Measurements from ENCODE around the gene PTPRU.
"Not testable (repeated sequence)": the region's sequence is repeated elsewhere in the genome, so short reads cannot be mapped to it uniquely, and the experiment has no call there.

PTPRU gene

DNA sequence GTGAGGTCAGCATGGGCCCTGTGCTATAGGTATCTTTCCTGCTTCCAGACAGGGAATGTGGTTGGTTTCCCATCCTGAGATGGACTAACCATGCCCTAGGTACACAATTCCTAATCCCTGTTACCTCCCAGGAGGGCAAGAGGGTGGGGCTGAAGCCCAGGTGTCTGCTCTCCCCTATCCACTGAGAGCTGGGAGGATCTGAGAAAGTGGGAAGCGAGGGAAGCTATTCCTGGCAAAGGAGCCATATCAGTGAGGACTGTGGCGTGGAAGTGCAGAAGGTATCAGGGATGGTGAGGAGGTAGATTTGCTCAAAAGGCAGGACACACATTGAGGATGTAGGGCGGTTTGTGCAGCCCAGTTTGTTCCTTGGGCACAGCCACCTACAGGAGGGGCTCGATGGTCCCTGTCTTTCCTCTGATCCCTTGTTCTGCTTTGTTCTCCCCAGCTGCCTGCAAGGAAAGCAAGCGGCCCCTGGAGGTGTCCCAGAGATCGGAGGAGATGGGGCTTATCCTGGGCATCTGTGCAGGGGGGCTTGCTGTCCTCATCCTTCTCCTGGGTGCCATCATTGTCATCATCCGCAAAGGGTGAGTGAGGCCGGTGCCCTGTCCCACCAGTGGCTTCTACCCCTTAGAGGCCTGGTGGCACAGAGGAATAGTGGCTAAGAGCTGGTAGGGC is 48.1 kb downstream of the PTPRU start:
- Histone ChIP-seq H3K36me3 (ENCODE audit: insufficient read depth, low read length) (no peaks in the 10 kb centered on the region), H3K4me3 (ENCODE audit: low read depth in 1 of 2, low read length in 2 of 2) (no peak overlapping the region), H3K9ac (ENCODE audit: low read length) (no peak overlapping the region), H3K9me3 (ENCODE audit: low read length) (no peaks in the 10 kb centered on the region), H3K4me1 (ENCODE audit: insufficient read depth, low read length) (no peaks in the 10 kb centered on the region), H3K27ac (ENCODE audit: low read depth, low read length) (no peak overlapping the region), H3K27me3 (ENCODE audit: control insufficient read depth in 1 of 2, insufficient read depth in 2 of 2, low read length in 2 of 2) (no peaks in the 10 kb centered on the region)

DNA sequence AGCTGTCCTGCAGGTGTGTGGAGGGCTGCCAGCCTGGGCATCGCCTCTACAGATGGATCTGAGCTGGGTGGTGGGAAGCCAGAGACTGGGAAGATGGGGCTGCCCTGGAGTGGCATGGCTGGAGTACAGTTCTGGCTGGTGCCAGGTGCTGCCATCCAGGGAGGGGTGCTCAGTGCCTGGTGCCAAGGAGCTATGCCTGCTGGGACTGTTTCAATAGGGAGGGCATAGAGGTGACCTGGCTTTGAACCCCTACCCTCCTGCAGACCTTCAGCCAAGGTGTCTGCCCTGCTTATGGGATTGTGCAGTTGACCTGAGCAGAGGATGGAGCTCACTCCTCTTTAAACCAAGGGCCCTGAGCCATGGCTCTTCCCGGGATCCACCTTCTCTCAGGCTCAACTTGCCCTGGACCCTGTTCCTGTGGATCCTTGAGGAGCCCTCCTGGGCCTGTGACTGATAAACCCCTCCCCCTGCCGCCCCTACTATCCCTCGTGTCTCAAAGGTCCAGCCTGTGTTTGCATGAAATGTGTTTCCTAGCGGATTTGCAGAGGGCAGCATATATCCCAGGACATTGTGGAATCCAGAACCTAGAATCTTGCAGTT is 48.7 kb downstream of the PTPRU start:
- no peaks in the 10 kb centered on the region for H3K9me3 ChIP-seq (ENCODE audit: low read length)
- H3K36me3 ChIP-seq (ENCODE audit: insufficient read depth, low read length): no peaks in the 10 kb centered on the region
- no peak overlapping the region for H3K4me3 ChIP-seq (ENCODE audit: low read depth in 1 of 2, low read length in 2 of 2)
- no peak overlapping the region for H3K27ac ChIP-seq (ENCODE audit: low read depth, low read length)
- H3K4me1 ChIP-seq (ENCODE audit: insufficient read depth, low read length): no peaks in the 10 kb centered on the region
- no peaks in the 10 kb centered on the region for H3K27me3 ChIP-seq (ENCODE audit: control insufficient read depth in 1 of 2, insufficient read depth in 2 of 2, low read length in 2 of 2)
- H3K9ac ChIP-seq (ENCODE audit: low read length): no peak overlapping the region

DNA sequence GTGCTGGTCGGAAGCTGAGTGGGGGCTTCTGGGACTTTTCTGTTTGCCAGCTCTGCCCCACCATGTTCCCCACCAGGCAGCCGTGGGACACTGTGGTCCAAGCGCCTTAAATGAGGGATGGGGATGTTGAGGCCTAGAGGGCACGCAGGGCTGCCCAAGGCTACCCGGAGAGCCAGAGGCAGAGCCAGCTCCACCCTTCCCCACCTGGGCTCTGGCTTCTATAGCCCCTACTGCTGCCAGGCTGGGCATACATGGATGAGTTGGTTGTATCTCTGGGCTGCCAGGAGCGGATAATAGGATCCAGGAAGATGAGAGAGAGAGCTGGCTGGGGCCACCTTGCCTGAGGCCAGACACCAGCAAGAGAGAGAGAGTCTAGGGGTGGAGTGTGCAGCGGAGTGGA is 49.4 kb downstream of the PTPRU start:
- H3K27ac ChIP-seq (ENCODE audit: low read depth, low read length): no peak overlapping the region
- no peaks in the 10 kb centered on the region for H3K9me3 ChIP-seq (ENCODE audit: low read length)
- H3K9ac ChIP-seq (ENCODE audit: low read length): no peak overlapping the region
- H3K27me3 ChIP-seq (ENCODE audit: control insufficient read depth in 1 of 2, insufficient read depth in 2 of 2, low read length in 2 of 2): no peaks in the 10 kb centered on the region
- H3K4me1 ChIP-seq (ENCODE audit: insufficient read depth, low read length): peaks cover 5% of the 10 kb centered on the region
- no peak overlapping the region for H3K4me3 ChIP-seq (ENCODE audit: low read depth in 1 of 2, low read length in 2 of 2)
- H3K36me3 ChIP-seq (ENCODE audit: insufficient read depth, low read length): no peaks in the 10 kb centered on the region

DNA sequence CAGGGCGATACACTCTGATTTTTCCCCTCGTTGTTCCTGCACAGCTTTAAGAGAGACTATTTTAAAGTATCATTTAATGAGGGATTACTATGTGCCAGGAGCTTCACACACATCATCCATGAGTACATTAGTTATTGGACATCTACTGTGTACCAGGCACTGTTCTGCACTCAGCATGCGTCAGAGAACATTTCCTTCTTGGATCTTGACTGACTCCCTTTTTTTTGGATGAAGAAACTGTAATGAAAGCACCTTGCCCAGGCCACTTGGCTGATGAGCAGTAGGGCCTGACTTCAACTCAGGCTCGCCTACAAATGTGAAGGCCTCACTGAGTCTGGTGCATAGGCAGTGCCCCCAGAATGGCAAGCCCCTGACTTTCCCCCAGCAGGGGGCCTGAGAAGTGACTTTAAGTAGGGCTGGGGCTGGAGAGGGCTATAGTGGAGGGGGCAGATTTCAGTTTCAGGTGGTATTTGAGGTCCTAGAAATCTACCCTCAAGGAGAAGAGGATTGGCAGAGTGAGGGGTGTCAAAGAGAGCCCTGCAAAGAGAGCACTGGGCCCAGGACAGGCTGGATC is 50.0 kb downstream of the PTPRU start:
- H3K36me3 ChIP-seq (ENCODE audit: insufficient read depth, low read length): no peaks in the 10 kb centered on the region
- H3K4me3 ChIP-seq (ENCODE audit: low read depth in 1 of 2, low read length in 2 of 2): no peak overlapping the region
- no peaks in the 10 kb centered on the region for H3K9me3 ChIP-seq (ENCODE audit: low read length)
- H3K9ac ChIP-seq (ENCODE audit: low read length): no peak overlapping the region
- H3K4me1 ChIP-seq (ENCODE audit: insufficient read depth, low read length): peaks cover 9% of the 10 kb centered on the region
- H3K27ac ChIP-seq (ENCODE audit: low read depth, low read length): no peak overlapping the region
- H3K27me3 ChIP-seq (ENCODE audit: control insufficient read depth in 1 of 2, insufficient read depth in 2 of 2, low read length in 2 of 2): no peaks in the 10 kb centered on the region

DNA sequence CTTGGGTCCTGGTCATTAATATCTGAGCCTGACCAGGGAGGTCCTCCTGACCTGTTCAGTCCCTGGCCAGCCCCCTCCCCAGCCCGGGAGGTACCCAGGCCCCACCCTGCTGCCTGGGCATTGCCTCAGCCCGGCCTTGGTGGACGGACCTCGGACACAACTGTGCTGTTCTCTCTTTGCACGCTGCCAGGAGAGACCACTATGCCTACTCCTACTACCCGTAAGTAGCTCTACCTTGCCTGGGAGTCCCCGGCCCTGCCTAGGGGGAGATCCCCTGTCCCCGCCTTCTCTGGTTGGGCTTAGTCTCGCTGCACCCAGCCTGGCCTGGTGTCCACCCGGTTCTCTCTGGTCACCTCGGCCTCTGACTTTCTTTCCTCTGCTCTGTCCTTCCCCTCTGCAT is 53.2 kb downstream of the PTPRU start:
- Histone ChIP-seq H3K27me3 (ENCODE audit: control insufficient read depth in 1 of 2, insufficient read depth in 2 of 2, low read length in 2 of 2) (no peaks in the 10 kb centered on the region), H3K4me1 (ENCODE audit: insufficient read depth, low read length) (peaks cover 9% of the 10 kb centered on the region), H3K36me3 (ENCODE audit: insufficient read depth, low read length) (no peaks in the 10 kb centered on the region), H3K27ac (ENCODE audit: low read depth, low read length) (no peak overlapping the region), H3K9me3 (ENCODE audit: low read length) (no peaks in the 10 kb centered on the region), H3K9ac (ENCODE audit: low read length) (no peak overlapping the region), H3K4me3 (ENCODE audit: low read depth in 1 of 2, low read length in 2 of 2) (no peak overlapping the region)

DNA sequence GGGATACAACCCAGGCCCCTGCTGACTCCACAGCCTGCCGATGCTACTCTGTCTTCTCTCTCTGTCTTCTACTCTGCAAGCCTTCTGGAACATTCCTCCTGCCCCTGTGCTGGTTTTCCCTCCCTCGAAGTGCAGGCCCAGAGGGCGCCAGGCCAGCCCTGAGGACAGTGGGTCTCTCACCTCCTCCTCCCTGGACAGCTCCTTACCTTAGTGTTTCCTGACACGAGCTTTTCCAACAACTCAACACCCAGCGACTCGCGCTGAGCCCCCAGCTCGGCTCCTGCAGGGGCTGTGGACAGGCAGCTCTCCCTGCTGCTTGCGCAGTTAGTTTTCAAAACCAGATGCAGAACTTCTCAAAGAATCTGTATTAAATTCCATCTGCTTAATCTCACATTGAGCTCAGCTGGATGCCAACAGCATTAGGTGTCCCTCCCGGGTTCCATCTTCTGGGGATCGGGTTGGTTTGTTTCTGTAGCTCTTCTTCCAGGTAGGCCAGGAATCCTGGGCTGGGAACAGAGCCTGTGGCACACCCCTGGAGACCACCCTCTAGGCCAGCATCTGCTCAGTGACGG is 54.2 kb downstream of the PTPRU start:
- no peak overlapping the region for H3K9ac ChIP-seq (ENCODE audit: low read length)
- no peak overlapping the region for H3K4me3 ChIP-seq (ENCODE audit: low read depth in 1 of 2, low read length in 2 of 2)

DNA sequence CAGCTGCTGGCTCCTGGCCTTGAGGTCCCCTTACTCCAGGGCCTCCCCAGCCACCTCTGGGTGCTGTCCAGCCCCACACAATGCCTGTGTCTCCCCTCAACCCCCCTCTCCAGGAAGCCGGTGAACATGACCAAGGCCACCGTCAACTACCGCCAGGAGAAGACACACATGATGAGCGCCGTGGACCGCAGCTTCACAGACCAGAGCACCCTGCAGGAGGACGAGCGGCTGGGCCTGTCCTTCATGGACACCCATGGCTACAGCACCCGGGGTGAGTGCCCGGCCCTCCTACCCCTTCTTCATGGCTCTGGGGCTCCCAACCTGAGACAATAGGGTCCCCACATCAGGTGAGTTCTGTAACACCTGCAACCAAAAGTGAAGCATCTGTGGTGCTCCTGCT is 55.4 kb downstream of the PTPRU start:
- Histone ChIP-seq H3K36me3 (ENCODE audit: insufficient read depth, low read length) (no peaks in the 10 kb centered on the region), H3K4me1 (ENCODE audit: insufficient read depth, low read length) (peaks cover 9% of the 10 kb centered on the region), H3K27me3 (ENCODE audit: control insufficient read depth in 1 of 2, insufficient read depth in 2 of 2, low read length in 2 of 2) (no peaks in the 10 kb centered on the region), H3K9ac (ENCODE audit: low read length) (no peak overlapping the region), H3K4me3 (ENCODE audit: low read depth in 1 of 2, low read length in 2 of 2) (no peak overlapping the region), H3K27ac (ENCODE audit: low read depth, low read length) (no peak overlapping the region), H3K9me3 (ENCODE audit: low read length) (no peaks in the 10 kb centered on the region)

More for the DNA sequence above, 54.2 kb downstream of the PTPRU start:
- Histone ChIP-seq H3K27ac (ENCODE audit: low read depth, low read length) (no peak overlapping the region), H3K4me1 (ENCODE audit: insufficient read depth, low read length) (peaks cover 9% of the 10 kb centered on the region), H3K9me3 (ENCODE audit: low read length) (no peaks in the 10 kb centered on the region), H3K36me3 (ENCODE audit: insufficient read depth, low read length) (no peaks in the 10 kb centered on the region), H3K27me3 (ENCODE audit: control insufficient read depth in 1 of 2, insufficient read depth in 2 of 2, low read length in 2 of 2) (no peaks in the 10 kb centered on the region)

DNA sequence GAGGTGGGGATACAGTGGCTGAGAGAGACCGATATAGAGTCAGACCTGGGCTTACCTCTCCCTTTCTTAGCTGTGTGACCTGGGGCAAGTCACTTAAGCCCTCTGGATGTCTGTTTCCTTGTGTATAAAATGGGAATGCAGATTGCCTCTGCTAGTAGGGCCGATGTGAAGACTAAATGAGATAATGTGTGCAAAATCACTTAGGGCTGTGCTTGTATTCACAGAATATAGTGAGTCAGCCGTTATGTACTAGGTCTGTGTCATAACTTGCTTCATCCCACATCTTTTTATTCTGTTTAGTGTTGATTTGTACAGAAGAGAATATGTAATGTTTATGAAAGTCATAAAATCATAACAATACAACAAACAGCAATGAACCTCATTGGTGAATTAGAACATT is 56.0 kb downstream of the PTPRU start:
- no peaks in the 10 kb centered on the region for H3K27me3 ChIP-seq (ENCODE audit: control insufficient read depth in 1 of 2, insufficient read depth in 2 of 2, low read length in 2 of 2)
- H3K4me3 ChIP-seq (ENCODE audit: low read depth in 1 of 2, low read length in 2 of 2): no peak overlapping the region
- H3K27ac ChIP-seq (ENCODE audit: low read depth, low read length): no peak overlapping the region
- no peak overlapping the region for H3K9ac ChIP-seq (ENCODE audit: low read length)
- no peaks in the 10 kb centered on the region for H3K36me3 ChIP-seq (ENCODE audit: insufficient read depth, low read length)
- H3K9me3 ChIP-seq (ENCODE audit: low read length): no peaks in the 10 kb centered on the region
- peaks cover 9% of the 10 kb centered on the region for H3K4me1 ChIP-seq (ENCODE audit: insufficient read depth, low read length)

DNA sequence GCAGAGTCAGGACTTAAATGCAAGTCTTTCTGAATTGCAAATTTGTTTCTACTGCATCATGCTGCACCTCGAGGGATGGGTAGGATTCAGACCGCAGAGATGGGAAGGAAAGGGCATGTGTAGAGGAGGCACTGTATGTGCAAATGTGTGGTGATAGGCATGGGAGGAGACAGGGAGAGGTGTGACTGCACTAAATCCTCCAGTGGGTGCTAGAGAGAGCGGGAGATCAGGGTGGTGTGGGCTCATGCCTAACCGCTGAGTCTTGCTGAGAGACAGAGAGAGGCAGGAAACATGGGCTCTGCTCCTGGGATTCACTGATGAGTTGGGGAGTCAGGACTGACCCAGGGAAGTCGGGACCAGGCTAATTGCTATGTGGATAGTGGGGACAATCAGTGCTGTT is 61.1 kb downstream of the PTPRU start:
- Histone ChIP-seq H3K27me3 (ENCODE audit: control insufficient read depth in 1 of 2, insufficient read depth in 2 of 2, low read length in 2 of 2) (no peaks in the 10 kb centered on the region), H3K27ac (ENCODE audit: low read depth, low read length) (no peak overlapping the region), H3K4me1 (ENCODE audit: insufficient read depth, low read length) (no peaks in the 10 kb centered on the region), H3K36me3 (ENCODE audit: insufficient read depth, low read length) (no peaks in the 10 kb centered on the region), H3K9me3 (ENCODE audit: low read length) (no peaks in the 10 kb centered on the region), H3K4me3 (ENCODE audit: low read depth in 1 of 2, low read length in 2 of 2) (no peak overlapping the region), H3K9ac (ENCODE audit: low read length) (no peak overlapping the region)

DNA sequence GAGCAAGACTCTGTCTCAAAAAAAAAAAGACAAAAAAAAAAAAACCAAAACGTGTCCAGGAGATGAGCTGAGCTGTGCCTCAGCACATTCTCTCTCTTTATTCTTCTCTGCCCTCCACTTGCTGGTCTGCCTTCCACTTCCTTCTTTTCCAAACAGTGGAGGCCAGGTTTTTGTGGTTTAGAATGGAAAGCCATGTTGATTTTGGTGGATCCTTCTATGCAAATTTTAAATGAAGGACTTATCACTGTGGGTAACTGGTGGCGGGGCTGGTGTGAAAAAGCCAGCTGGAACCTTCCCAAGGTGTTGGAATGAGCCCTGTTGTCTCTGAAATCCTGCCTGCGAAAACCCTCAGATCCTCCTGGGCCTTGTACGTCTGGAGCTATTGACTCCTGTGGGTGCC is 61.9 kb downstream of the PTPRU start:
- H3K27me3 ChIP-seq (ENCODE audit: control insufficient read depth in 1 of 2, insufficient read depth in 2 of 2, low read length in 2 of 2): no peaks in the 10 kb centered on the region
- H3K9ac ChIP-seq (ENCODE audit: low read length): no peak overlapping the region
- no peak overlapping the region for H3K4me3 ChIP-seq (ENCODE audit: low read depth in 1 of 2, low read length in 2 of 2)
- H3K9me3 ChIP-seq (ENCODE audit: low read length): no peaks in the 10 kb centered on the region
- H3K4me1 ChIP-seq (ENCODE audit: insufficient read depth, low read length): no peaks in the 10 kb centered on the region
- no peak overlapping the region for H3K27ac ChIP-seq (ENCODE audit: low read depth, low read length)
- no peaks in the 10 kb centered on the region for H3K36me3 ChIP-seq (ENCODE audit: insufficient read depth, low read length)

DNA sequence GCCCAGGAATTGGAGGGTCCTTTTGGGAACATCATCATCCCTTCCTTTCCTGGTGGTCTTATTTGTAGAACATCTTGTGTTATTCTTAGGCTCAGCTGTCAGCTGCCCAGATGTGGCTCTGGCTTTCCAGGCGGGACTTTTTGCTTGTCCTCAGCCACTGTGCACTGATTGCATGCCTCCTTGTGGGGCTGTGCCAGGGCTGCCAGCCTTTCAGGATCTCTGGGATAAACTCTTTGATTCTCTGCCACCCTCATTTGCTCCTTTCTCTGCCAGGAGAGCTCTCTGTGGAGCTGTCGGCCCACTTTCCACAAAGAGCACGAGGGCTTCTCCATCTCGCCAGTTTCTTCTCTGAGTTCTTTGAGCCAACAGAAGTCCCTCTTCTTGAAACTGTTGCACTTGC is 63.1 kb downstream of the PTPRU start:
- no peaks in the 10 kb centered on the region for H3K9me3 ChIP-seq (ENCODE audit: low read length)
- H3K4me1 ChIP-seq (ENCODE audit: insufficient read depth, low read length): no peaks in the 10 kb centered on the region
- H3K9ac ChIP-seq (ENCODE audit: low read length): no peak overlapping the region
- H3K27ac ChIP-seq (ENCODE audit: low read depth, low read length): no peak overlapping the region
- H3K36me3 ChIP-seq (ENCODE audit: insufficient read depth, low read length): no peaks in the 10 kb centered on the region
- H3K4me3 ChIP-seq (ENCODE audit: low read depth in 1 of 2, low read length in 2 of 2): no peak overlapping the region
- H3K27me3 ChIP-seq (ENCODE audit: control insufficient read depth in 1 of 2, insufficient read depth in 2 of 2, low read length in 2 of 2): no peaks in the 10 kb centered on the region

DNA sequence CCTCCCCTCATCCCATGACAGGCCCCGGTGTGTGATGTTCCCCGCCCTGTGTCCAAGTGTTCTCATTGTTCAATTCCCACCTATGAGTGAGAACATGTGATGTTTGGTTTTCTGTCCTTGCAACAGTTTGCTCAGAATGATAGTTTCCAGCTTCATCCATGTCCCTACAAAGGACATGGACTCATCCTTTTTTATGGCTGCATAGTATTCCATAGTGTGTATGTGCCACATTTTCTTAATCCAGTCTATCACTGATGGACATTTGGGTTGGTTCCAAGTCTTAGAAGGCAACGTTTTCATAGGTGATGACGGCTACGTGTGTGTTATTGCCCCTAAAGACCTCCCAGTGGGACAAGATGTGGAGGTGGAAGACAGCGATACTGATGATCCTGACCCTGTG is 65.4 kb downstream of the PTPRU start:
- not testable (repeated sequence) for H3K27ac ChIP-seq (ENCODE audit: low read depth, low read length); H3K4me3 ChIP-seq (ENCODE audit: low read depth in 1 of 2, low read length in 2 of 2); H3K9me3 ChIP-seq (ENCODE audit: low read length); H3K27me3 ChIP-seq (ENCODE audit: control insufficient read depth in 1 of 2, insufficient read depth in 2 of 2, low read length in 2 of 2); H3K9ac ChIP-seq (ENCODE audit: low read length); H3K36me3 ChIP-seq (ENCODE audit: insufficient read depth, low read length); H3K4me1 ChIP-seq (ENCODE audit: insufficient read depth, low read length)
